ENCODE results near the gene LAMA5. TPM values are rescaled to one million over a fixed set of nuclear protein-coding genes. Genes with fewer than 3 reads are reported as not detected.

LAMA5 gene
- polyA plus RNA-seq, 1 of the 3 experiments (the other 2 are of a cell fraction), result 27.2 TPM

DNA sequence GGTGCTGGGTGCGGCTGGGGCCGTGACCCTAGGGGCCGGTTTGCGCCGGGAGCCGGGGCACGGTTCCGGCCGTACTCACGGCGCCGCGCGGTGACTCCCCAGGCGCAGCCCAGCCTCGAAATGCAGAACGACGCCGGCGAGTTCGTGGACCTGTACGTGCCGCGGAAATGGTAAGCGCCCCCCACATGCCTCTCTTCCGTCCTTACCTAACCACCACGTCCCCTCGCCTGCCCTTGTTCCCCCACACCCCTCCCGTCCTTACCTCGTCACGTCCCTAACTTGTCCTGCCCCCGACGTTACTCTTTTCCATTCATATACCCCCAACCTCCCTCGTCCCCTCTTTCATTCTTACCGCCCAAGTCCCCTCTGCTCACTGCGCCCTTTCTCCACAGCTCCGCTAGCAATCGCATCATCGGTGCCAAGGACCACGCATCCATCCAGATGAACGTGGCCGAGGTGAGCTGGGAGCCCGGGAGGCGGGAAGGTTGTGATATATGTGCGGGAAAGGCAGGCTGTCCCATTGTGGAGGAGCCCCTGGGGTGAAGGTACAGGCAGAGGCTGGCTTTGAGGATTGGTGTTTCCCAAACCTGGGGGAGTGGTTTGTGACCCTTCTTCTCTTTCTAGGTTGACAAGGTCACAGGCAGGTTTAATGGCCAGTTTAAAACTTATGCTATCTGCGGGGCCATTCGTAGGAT is 20.3 kb upstream of the LAMA5 start:
- no peaks in the 10 kb centered on the region for H3K27me3 ChIP-seq (ENCODE audit: insufficient read depth)
- peaks cover 0 to 21% of the 10 kb centered on the region in 2 experiments; a peak in 2 of 4 replicates for H3K4me1 ChIP-seq (ENCODE audit: control insufficient read depth in 1 of 2, insufficient read depth in 2 of 2, low read depth in 1 of 2, low read length in 1 of 2)
- peaks cover 30% of the 10 kb centered on the region for H4K20me1 ChIP-seq (ENCODE audit: insufficient read depth)
- ChIA-PET CTCF (interaction anchor here (0.6 to 1.7 kb wide), 6 partner anchors 12 to 199 kb away, joined by 3 to 6 read pairs (median 4); partner anchors contain the start of gene ADRM1), POLR2A (interaction anchor here (0.6 to 1.6 kb wide), 11 partner anchors 13 to 381 kb away, joined by 3 to 9 read pairs (median 3); partner anchors contain the start of gene LAMA5)
- WGBS (ENCODE audit: low lambda C conversion rate), result under 1% methylated on average over 22 of the region's 47 CpGs
- peak overlapping the region; percentile 96 for H3K9ac ChIP-seq
- H3K4me3 ChIP-seq (ENCODE audit: low read depth in 2 of 2, low read length in 1 of 2), result peak overlapping the region; percentile 72 to 87
- H2AFZ ChIP-seq (ENCODE audit: low read depth), result no peak overlapping the region
- peaks cover 24% of the 10 kb centered on the region for H3F3A ChIP-seq (replicated peaks; ENCODE audit: insufficient read depth)
- H3K9me3 ChIP-seq, result no peaks in the 10 kb centered on the region
- H3K9me2 ChIP-seq, result no peaks in the 10 kb centered on the region
- H3K4me2 ChIP-seq, result peak overlapping the region; percentile 97
- peak overlapping the region; percentile 34 to 85; a peak in 3 of 4 replicates for H3K27ac ChIP-seq (ENCODE audit: low read depth in 2 of 2, low read length in 1 of 2)
- no peak for TF ChIP-seq RFX5 (IDR thresholded peaks at IDR 0.05; ENCODE audit: low read length)
- peaks cover 17 to 40% of the 10 kb centered on the region in 2 experiments for H3K36me3 ChIP-seq (replicated peaks in 1 of 2; ENCODE audit: control insufficient read depth in 1 of 2, insufficient read depth in 2 of 2, low read length in 1 of 2)
- no peak for DNase-seq
- H3K79me2 ChIP-seq (ENCODE audit: insufficient read depth), result peaks cover 68% of the 10 kb centered on the region

- Histone ChIP-seq H2AFZ (ENCODE audit: low read depth) (no peak within 1 kb of the TSS; the same call in 1 of the 2 replicates), H3K36me3 (replicated peaks in 1 of 2; ENCODE audit: control insufficient read depth in 1 of 2, insufficient read depth in 2 of 2, low read length in 1 of 2) (peaks cover 19 to 41% of the 10 kb centered on the region in 2 experiments), H3K79me2 (ENCODE audit: insufficient read depth) (peaks cover 71% of the 10 kb centered on the region), H3F3A (replicated peaks; ENCODE audit: insufficient read depth) (peaks cover 25% of the 10 kb centered on the region), H3K9me2 (no peaks in the 10 kb centered on the region), H4K20me1 (ENCODE audit: insufficient read depth) (peaks cover 31% of the 10 kb centered on the region), H3K4me3 (ENCODE audit: low read depth in 2 of 2, low read length in 1 of 2) (peak within 1 kb of the TSS; percentile 72 to 87), H3K9me3 (no peaks in the 10 kb centered on the region), H3K9ac (peak within 1 kb of the TSS; percentile 96), H3K4me2 (peak within 1 kb of the TSS; percentile 97), H3K4me1 (ENCODE audit: control insufficient read depth in 1 of 2, insufficient read depth in 2 of 2, low read depth in 1 of 2, low read length in 1 of 2) (peaks cover 0 to 21% of the 10 kb centered on the region in 2 experiments; a peak in 2 of 4 replicates), H3K27ac (ENCODE audit: low read depth in 2 of 2, low read length in 1 of 2) (peak within 1 kb of the TSS; percentile 66 to 85), H3K27me3 (ENCODE audit: insufficient read depth) (no peaks in the 10 kb centered on the region)
- POLR2A ChIA-PET, result interaction anchor here (0.6 to 1.6 kb wide), 15 partner anchors 8 to 382 kb away, joined by 3 to 9 read pairs (median 3); partner anchors contain the start of gene LAMA5
- peak; percentile 97 for DNase-seq
- TF ChIP-seq NRF1 (IDR thresholded peaks at IDR 0.05; ENCODE audit: low read depth, low read length) (peak; percentile 77), MXI1 (IDR thresholded peaks at IDR 0.05; ENCODE audit: low read depth, low read length) (peak; percentile 31; the same call in 1 of the 2 replicates), ELF1 (IDR thresholded peaks at IDR 0.05) (peak; percentile 87), YY1 (IDR thresholded peaks at IDR 0.05; ENCODE audit: low read depth) (no peak), TAF1 (IDR thresholded peaks at IDR 0.05; ENCODE audit: borderline replicate concordance, low read depth, low read length) (peak; percentile 92), USF2 (IDR thresholded peaks at IDR 0.05; ENCODE audit: borderline replicate concordance, low read depth, low read length) (no peak), POLR2AphosphoS5 (IDR thresholded peaks at IDR 0.05; ENCODE audit: low read depth, low read length) (peak; percentile 92), CHD2 (IDR thresholded peaks at IDR 0.05; ENCODE audit: low read length, partially characterized antibody) (peak; percentile 85), GABPA (IDR thresholded peaks at IDR 0.05; ENCODE audit: low read depth) (peak; percentile 96), RAD21 (IDR thresholded peaks at IDR 0.05; ENCODE audit: low read length) (no peak), EZH2phosphoT487 (IDR thresholded peaks at IDR 0.05; ENCODE audit: borderline replicate concordance, low read depth) (no peak), SIN3A (IDR thresholded peaks at IDR 0.05; ENCODE audit: borderline replicate concordance, low read depth, low read length) (peak; percentile 91; the same call in 1 of the 2 replicates), FOXM1 (IDR thresholded peaks at IDR 0.05; ENCODE audit: low read depth) (no peak), RFX5 (IDR thresholded peaks at IDR 0.05; ENCODE audit: low read length) (no peak)
- TF ChIP-seq, protein P1, sequence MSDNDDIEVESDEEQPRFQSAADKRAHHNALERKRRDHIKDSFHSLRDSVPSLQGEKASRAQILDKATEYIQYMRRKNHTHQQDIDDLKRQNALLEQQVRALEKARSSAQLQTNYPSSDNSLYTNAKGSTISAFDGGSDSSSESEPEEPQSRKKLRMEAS (IDR thresholded peaks at IDR 0.05; ENCODE audit: low read depth), result peak; percentile 94
- TF ChIP-seq, protein P2, sequence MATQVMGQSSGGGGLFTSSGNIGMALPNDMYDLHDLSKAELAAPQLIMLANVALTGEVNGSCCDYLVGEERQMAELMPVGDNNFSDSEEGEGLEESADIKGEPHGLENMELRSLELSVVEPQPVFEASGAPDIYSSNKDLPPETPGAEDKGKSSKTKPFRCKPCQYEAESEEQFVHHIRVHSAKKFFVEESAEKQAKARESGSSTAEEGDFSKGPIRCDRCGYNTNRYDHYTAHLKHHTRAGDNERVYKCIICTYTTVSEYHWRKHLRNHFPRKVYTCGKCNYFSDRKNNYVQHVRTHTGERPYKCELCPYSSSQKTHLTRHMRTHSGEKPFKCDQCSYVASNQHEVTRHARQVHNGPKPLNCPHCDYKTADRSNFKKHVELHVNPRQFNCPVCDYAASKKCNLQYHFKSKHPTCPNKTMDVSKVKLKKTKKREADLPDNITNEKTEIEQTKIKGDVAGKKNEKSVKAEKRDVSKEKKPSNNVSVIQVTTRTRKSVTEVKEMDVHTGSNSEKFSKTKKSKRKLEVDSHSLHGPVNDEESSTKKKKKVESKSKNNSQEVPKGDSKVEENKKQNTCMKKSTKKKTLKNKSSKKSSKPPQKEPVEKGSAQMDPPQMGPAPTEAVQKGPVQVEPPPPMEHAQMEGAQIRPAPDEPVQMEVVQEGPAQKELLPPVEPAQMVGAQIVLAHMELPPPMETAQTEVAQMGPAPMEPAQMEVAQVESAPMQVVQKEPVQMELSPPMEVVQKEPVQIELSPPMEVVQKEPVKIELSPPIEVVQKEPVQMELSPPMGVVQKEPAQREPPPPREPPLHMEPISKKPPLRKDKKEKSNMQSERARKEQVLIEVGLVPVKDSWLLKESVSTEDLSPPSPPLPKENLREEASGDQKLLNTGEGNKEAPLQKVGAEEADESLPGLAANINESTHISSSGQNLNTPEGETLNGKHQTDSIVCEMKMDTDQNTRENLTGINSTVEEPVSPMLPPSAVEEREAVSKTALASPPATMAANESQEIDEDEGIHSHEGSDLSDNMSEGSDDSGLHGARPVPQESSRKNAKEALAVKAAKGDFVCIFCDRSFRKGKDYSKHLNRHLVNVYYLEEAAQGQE (IDR thresholded peaks at IDR 0.05; ENCODE audit: low read depth, low read length), result peak; percentile 43; the same call in 1 of the 2 replicates
- TF ChIP-seq, protein P3, sequence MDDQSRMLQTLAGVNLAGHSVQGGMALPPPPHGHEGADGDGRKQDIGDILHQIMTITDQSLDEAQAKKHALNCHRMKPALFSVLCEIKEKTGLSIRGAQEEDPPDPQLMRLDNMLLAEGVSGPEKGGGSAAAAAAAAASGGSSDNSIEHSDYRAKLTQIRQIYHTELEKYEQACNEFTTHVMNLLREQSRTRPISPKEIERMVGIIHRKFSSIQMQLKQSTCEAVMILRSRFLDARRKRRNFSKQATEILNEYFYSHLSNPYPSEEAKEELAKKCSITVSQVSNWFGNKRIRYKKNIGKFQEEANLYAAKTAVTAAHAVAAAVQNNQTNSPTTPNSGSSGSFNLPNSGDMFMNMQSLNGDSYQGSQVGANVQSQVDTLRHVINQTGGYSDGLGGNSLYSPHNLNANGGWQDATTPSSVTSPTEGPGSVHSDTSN (IDR thresholded peaks at IDR 0.05), result no peak
- WGBS (ENCODE audit: low lambda C conversion rate), result 0% methylated on average over 23 of the region's 83 CpGs
- CTCF ChIA-PET, result interaction anchor here (0.8 to 1.7 kb wide), 5 partner anchors 13 to 84 kb away, joined by 3 to 5 read pairs (median 4); partner anchors contain the start of gene ADRM1
Observed at GRCh38 chr20:62386383-62387218, 19.5 kb upstream of the LAMA5 start, which contains the start of gene RPS21. Gene RPS21, plus strand, starts transcription at chr20:62387103. Its CDS starts 236 bp downstream, at chr20:62387339.
